GM12874 (cell line): ENCODE results near the gene CSF1R.

Experiments used
- TF ChIP-seq, protein P1 (sequence below): IDR thresholded peaks from 2 replicates; pipeline ENCODE4 v1.5.1; 2011; ENCODE audit warnings: low read depth, mild to moderate bottlenecking, control low read depth, low read length, moderate library complexity; ENCODE audit not compliant: insufficient read depth

The CSF1R gene

DNA sequence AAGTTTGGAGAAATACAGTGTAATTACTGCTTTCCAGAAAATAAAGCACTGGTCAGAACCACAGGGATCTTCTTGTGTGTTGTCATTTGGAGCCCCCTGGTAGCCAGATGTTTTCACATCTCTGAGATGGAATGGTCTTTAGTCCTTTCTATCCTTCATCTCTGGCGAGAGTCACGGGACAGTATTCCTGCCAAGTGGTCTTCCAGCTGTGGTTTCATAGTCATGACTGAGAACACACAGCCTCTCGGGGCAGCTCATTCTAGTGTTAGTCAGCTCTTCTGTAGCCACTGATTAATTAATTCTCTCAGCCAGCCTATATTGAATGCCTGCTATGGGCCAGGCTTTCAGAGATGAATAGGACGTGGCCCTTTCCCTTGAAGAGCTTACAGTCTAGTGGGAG lies 51.7 kb downstream of the CSF1R start:
- TF ChIP-seq, protein P1, sequence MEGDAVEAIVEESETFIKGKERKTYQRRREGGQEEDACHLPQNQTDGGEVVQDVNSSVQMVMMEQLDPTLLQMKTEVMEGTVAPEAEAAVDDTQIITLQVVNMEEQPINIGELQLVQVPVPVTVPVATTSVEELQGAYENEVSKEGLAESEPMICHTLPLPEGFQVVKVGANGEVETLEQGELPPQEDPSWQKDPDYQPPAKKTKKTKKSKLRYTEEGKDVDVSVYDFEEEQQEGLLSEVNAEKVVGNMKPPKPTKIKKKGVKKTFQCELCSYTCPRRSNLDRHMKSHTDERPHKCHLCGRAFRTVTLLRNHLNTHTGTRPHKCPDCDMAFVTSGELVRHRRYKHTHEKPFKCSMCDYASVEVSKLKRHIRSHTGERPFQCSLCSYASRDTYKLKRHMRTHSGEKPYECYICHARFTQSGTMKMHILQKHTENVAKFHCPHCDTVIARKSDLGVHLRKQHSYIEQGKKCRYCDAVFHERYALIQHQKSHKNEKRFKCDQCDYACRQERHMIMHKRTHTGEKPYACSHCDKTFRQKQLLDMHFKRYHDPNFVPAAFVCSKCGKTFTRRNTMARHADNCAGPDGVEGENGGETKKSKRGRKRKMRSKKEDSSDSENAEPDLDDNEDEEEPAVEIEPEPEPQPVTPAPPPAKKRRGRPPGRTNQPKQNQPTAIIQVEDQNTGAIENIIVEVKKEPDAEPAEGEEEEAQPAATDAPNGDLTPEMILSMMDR: no peak

DNA sequence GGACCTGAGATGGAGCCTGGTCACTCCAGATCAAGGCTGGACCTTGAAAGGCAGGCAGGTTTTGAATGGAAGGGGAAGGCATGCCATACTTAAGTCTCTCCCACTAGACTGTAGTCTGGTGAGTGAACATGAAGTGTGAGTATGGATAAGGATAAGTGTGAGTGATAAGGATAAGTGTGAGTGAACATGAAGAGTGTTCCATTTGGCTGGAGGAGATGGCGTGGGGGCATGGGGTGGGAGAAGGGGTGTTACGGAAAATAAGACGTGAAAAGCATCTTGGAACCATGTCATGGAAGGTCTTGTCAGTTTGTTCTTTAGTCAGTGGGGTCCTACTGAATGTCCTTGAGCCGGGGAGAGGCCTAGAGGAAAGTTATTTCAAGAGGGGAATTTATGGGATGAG lies 53.0 kb downstream of the CSF1R start:
- TF ChIP-seq, protein P1: no peak

DNA sequence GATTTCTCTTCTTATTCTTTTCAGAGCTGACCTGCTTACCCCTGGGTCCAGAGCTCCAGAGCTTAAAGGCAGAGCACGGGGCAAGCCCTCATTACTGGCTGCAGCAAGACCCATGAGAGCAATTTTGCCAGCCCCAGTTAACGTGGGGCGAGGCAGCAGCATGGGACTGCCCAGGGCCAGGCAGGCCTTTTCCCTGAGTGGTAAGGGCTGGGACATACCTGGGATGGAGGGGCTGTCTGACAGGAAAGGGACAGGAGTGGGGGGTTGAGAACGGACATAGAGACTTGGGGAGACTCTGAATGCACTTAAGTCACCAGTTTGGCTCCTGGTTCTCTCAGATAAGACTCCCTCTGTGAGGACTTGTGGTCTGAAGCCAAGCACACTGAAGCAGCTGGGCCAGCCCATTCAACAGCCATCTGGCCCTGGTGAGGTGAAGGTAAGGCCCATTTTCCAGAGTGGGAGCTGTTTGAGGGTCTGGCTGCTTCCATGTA lies 59.6 kb downstream of the CSF1R start:
- TF ChIP-seq, protein P1: no peak

DNA sequence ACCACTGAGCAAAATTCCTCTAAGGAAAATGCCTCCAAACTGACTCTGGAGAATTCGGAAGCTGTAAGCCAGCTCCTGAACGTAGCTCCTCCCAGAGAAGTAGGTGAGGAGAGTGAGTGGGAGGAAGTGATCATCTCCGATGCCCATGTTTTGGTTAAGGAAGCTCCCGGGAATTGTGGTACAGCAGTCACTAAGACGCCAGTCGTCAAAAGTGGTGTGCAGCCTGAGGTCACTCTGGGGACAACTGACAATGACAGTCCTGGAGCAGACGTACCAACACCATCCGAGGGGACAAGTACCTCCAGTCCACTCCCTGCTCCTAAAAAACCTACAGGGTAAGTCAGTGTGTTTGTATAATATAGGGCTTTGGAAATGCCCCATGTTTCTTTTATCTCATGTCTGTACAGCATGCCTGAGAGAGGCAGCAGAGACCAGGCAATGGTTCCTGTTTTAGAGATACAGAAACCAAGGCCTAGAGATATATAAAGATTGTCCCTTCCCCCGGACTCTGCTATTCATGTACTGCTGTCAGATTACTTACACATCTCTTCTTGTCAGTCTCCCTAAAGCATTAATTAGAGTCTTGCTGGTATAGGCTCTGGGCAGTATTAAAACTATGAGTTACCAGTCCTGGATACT lies 61.9 kb downstream of the CSF1R start:
- TF ChIP-seq, protein P1: no peak

DNA sequence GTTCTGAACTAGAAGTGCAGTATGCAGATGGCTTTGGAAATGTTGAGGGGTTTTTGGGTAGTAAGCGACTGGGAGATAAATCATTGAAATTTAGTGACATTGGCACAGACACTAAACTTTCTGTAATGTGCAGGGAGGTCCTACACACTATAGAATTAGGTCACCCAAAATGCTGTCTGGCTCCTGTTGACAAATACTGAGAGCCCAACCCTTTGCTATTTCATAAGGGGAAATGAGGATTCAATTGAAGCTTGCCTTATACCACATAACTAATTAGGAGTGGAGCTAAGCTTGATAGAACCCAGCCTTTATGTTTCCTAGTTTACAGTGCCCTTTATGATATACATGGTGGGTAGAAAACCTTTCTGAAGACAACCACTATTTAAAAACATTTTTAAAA lies 63.2 kb downstream of the CSF1R start:
- TF ChIP-seq, protein P1: no peak

DNA sequence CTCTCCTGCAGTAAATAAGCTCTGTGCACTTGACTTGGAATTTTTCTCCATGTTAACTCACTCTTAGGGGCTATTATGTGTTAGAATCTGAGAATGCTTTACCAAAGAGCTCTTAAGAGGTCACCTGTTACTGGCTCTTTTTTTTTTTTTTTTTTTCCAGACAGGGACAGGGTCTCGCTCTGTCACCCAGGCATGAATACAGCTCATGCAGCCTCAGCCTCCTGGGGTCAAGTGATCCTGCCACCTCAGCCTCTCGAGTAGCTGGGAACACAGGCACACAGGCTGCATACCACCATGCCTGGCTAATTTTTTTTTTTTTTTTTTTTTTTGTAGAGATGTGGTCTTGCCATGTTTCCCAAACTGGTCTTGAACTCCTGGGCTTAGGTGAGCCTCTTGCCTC lies 63.7 kb downstream of the CSF1R start:
- TF ChIP-seq, protein P1: no peak

DNA sequence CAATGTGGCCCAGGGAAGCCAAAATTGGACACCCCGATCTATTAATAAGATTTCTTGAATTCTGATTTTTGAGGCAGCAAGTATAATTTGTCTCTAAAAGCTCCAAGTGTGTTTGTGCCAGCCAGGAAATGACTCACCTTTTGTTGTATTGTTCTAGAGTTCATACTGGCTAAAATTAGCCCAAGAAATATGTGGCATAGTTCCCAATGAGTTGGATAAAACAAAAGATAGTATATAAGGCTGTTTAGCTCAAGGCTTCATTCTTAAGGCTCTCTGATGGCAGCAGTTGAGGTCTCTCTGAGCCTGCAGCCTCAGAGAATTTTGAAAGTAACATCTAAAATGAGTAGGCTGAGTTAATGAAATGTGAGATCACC lies 64.2 kb downstream of the CSF1R start:
- TF ChIP-seq, protein P1: no peak
